Endothelial cell of umbilical vein (primary cell): ENCODE data around the gene RHEBL1. TPM values are rescaled to one million over a fixed set of nuclear protein-coding genes. Genes with fewer than 3 reads are reported as not detected.

Experiments
- BruUV-seq: library from RNA; stranded (reverse); fragments of 400-500 nt; replicated peaks from 2 replicates; lab custom pipeline; 2021; lab: Mats Ljungman, UMichigan
- CTCF ChIA-PET: fragments of 300-600, 350-600 bp; sonication (Branson Sonifier 250); formaldehyde crosslinking; loops from one replicate; lab custom pipeline; 2021; ENCODE audit warnings: antibody characterized with exemption, inconsistent platforms; lab: Charles Lee
- POLR2A ChIA-PET: fragments of 300-600, 350-600 bp; sonication (Branson Sonifier 250); formaldehyde crosslinking; loops from one replicate; lab custom pipeline; 2021; ENCODE audit warnings: antibody characterized with exemption, inconsistent platforms; lab: Charles Lee
- DNase-seq: peaks from one replicate; pipeline ENCODE4 v3.0.0-alpha.2; 2011; ENCODE audit warnings: low read depth, low spot score
- FAIRE-seq: peaks from 2 replicates; lab custom pipeline; 2011; peaks lifted over from hg19 to GRCh38; lab: Jason Lieb, UNC
- H2AFZ ChIP-seq: 2 replicates; pipeline ENCODE4 v1.6.0; 2012; ENCODE audit warnings: low read depth, low read length, control low read depth, inconsistent platforms
- H3K27ac ChIP-seq: 2 replicates; pipeline ENCODE4 v1.5.1; 2011; ENCODE audit warnings: low read depth, mild to moderate bottlenecking, control low read depth, low read length, moderate library complexity; ENCODE audit not compliant: insufficient read depth
- H3K27me3 ChIP-seq, 2 experiments: 2 replicates each; pipeline versions ENCODE4 v1.6.0 to v1.6.1; 2011; ENCODE audit warnings: low read length in 2 of 2, mixed read lengths in 1 of 2; ENCODE audit not compliant: control insufficient read depth in 2 of 2, insufficient read depth in 2 of 2
- H3K36me3 ChIP-seq, 2 experiments: 2 replicates in 1 of 2; 3 replicates in 1 of 2; pipeline ENCODE4 v1.5.1; 2011; ENCODE audit warnings: low read length in 2 of 2, mild to moderate bottlenecking in 1 of 2, moderate library complexity in 1 of 2; ENCODE audit not compliant: control insufficient read depth in 2 of 2, insufficient read depth in 2 of 2; ENCODE audit errors: extremely low read depth in 1 of 2
- H3K4me1 ChIP-seq: 3 replicates; pipeline ENCODE4 v1.5.1; 2011; ENCODE audit warnings: mild to moderate bottlenecking, low read length; ENCODE audit not compliant: control insufficient read depth, insufficient read depth; ENCODE audit errors: extremely low read depth
- H3K4me2 ChIP-seq: 2 replicates; pipeline ENCODE4 v1.6.1; 2011; ENCODE audit warnings: low read length, control low read depth, mixed read lengths; ENCODE audit not compliant: insufficient read depth
- H3K4me3 ChIP-seq, 3 experiments: fragments of 200-600 bp in 1 of 3; sonication (generic), shearing (Covaris generic) in 1 of 3; replicated peaks in 1 of 3; 2 replicates each; pipeline ENCODE4 v1.5.1; 2011 to 2016; ENCODE audit warnings: control low read depth in 3 of 3, low read length in 3 of 3, mild to moderate bottlenecking in 2 of 3, inconsistent platforms in 1 of 3, low read depth in 1 of 3, moderate library complexity in 1 of 3; ENCODE audit not compliant: insufficient read depth in 1 of 3
- H3K79me2 ChIP-seq: 2 replicates; pipeline ENCODE4 v1.6.0; 2012; ENCODE audit warnings: low read length, inconsistent platforms; ENCODE audit not compliant: control insufficient read depth, insufficient read depth
- H3K9ac ChIP-seq: replicated peaks from 2 replicates; pipeline ENCODE3; 2011; ENCODE audit warnings: low read length, control low read depth; ENCODE audit not compliant: insufficient read depth; ENCODE audit errors: extremely low read depth
- H3K9me1 ChIP-seq: replicated peaks from 3 replicates; pipeline ENCODE4 v1.6.0; 2011; ENCODE audit warnings: mild to moderate bottlenecking, low read length; ENCODE audit not compliant: control insufficient read depth, insufficient read depth; ENCODE audit errors: extremely low read depth
- H3K9me3 ChIP-seq: replicated peaks from 2 replicates; pipeline ENCODE4 v1.5.1; 2012; ENCODE audit warnings: low read length, inconsistent platforms; ENCODE audit not compliant: control insufficient read depth, insufficient read depth
- H4K20me1 ChIP-seq: replicated peaks from 2 replicates; pipeline ENCODE3; 2011; ENCODE audit warnings: mild to moderate bottlenecking, low read length; ENCODE audit not compliant: control insufficient read depth, insufficient read depth; ENCODE audit errors: extremely low read depth
- CTCF ChIP-seq, 2 donors: IDR thresholded peaks; 1 replicate in 1 of 2; 2 replicates in 1 of 2; pipeline ENCODE4 v1.5.1; 2011; ENCODE audit warnings: low read length in 2 of 2, mild to moderate bottlenecking in 2 of 2, moderate library complexity in 2 of 2, control low read depth in 1 of 2, inconsistent platforms in 1 of 2, low read depth in 1 of 2; ENCODE audit not compliant: insufficient read depth in 1 of 2; ENCODE audit errors: extremely low read depth in 1 of 2
- EZH2 ChIP-seq: IDR thresholded peaks from 2 replicates; pipeline ENCODE4 v1.6.1; 2012; ENCODE audit warnings: borderline replicate concordance, low read depth, mild to moderate bottlenecking, moderate library complexity, low read length, inconsistent platforms; ENCODE audit not compliant: severe bottlenecking
- FOS ChIP-seq: IDR thresholded peaks from 2 replicates; pipeline ENCODE4 v1.6.1; 2011; ENCODE audit warnings: mild to moderate bottlenecking, low read length, moderate library complexity, borderline replicate concordance; ENCODE audit not compliant: insufficient read depth
- GATA2 ChIP-seq: IDR thresholded peaks from 2 replicates; pipeline ENCODE4 v1.7.0; 2011; ENCODE audit warnings: low read depth, mild to moderate bottlenecking, moderate library complexity, mixed read lengths, low read length; ENCODE audit not compliant: insufficient read length, insufficient read depth
- JUN ChIP-seq: IDR thresholded peaks from 2 replicates; pipeline ENCODE4 v1.6.1; 2011; ENCODE audit warnings: borderline replicate concordance, low read depth; ENCODE audit not compliant: insufficient read length, insufficient read depth
- MAX ChIP-seq: IDR thresholded peaks from 2 replicates; pipeline ENCODE4 v1.6.1; 2011; ENCODE audit not compliant: insufficient read depth, insufficient read length
- MYC ChIP-seq: IDR thresholded peaks from one replicate; pipeline ENCODE4 v1.6.1; 2011; ENCODE audit warnings: mild to moderate bottlenecking, low read depth, low read length
- POLR2A ChIP-seq: IDR thresholded peaks from 2 replicates; pipeline ENCODE4 v1.6.1; 2012; ENCODE audit warnings: low read depth, mild to moderate bottlenecking, control low read depth, low read length
- POLR2AphosphoS5 ChIP-seq: IDR thresholded peaks from 2 replicates; pipeline ENCODE4 v1.6.1; 2012; ENCODE audit warnings: low read depth, mild to moderate bottlenecking, control low read depth, low read length, moderate library complexity; ENCODE audit not compliant: insufficient read depth
- dilution Hi-C: fragments of 300-500 bp; cut with MboI; formaldehyde crosslinking; loops from one replicate; pipeline ENCODE4 v1.15.0; 2019; ENCODE audit warnings: low sequenced_read_pairs; ENCODE audit not compliant: extremely low pct_ligation_motif_present
- intact Hi-C: fragments of 100-400 bp; cut with micrococcal nuclease; formaldehyde crosslinking; loops from one replicate; pipeline ENCODE4 v1.10.0; 2022
- polyA plus RNA-seq, 4 experiments: library from polyadenylated mRNA; depleted of rRNA in 3 of 4; stranded (reverse) in 3 of 4; unstranded in 1 of 4; fragments of >200 nt; gene quantifications; 2 replicates each; pipeline versions ENCODE4 v1.2.1 to v1.2.3, GENCODE V29; 2011 to 2012; ENCODE audit warnings: missing spikeins in 1 of 4
- total RNA-seq: library from RNA; stranded (reverse); gene quantifications from 2 replicates; pipeline ENCODE4 v1.2.3, GENCODE V29; 2021

RHEBL1 gene
- total and polyA plus RNA-seq, 2 donors (not counting 3 experiments of a cell fraction or from before 2014, with no cell fraction given) = 2.6 to 2.7 TPM

GRCh38 chr12:49033611-49034285 is 36.0 kb downstream of the RHEBL1 start:
- TF ChIP-seq MAX (no peak), CTCF (IDR thresholded peaks at IDR 0.05; ENCODE audit: extremely low read depth in 1 of 2, insufficient read depth in 1 of 2, low read depth in 1 of 2, low read length in 2 of 2) (no peak), POLR2A (no peak), GATA2 (no peak), POLR2AphosphoS5 (no peak), FOS (no peak), MYC (no peak), EZH2 (no peak), JUN (no peak)
- no peaks in the 10 kb centered on the region for H3K9me3 ChIP-seq
- peaks cover 42 to 74% of the 10 kb centered on the region in 2 experiments for H3K36me3 ChIP-seq
- no peak overlapping the region for H3K4me2 ChIP-seq
- H3K9me1 ChIP-seq = no peaks in the 10 kb centered on the region
- BruUV-seq = no TSS peak
- dilution Hi-C loops (no loop called here), intact Hi-C loops (no loop called here)
- H3K27me3 ChIP-seq = no peaks in the 10 kb centered on the region
- CTCF ChIA-PET = interaction anchor here (0.7 to 1.9 kb wide), 5 partner anchors 10 to 46 kb away, joined by 3 to 12 read pairs (median 3); partner anchors contain the start of gene PRKAG1
- no peak for FAIRE-seq
- POLR2A ChIA-PET = interaction anchor here (1.4 kb wide), 1 partner anchor 14 kb away, joined by 5 read pairs; no protein-coding TSS in a partner anchor
- H3K4me1 ChIP-seq = no peaks in the 10 kb centered on the region
- H4K20me1 ChIP-seq = no peaks in the 10 kb centered on the region
- DNase-seq = no peak
- H3K79me2 ChIP-seq = no peaks in the 10 kb centered on the region
- no peak overlapping the region for H3K9ac ChIP-seq
- H2AFZ ChIP-seq = no peak overlapping the region
- no peak overlapping the region for H3K27ac ChIP-seq
- no peak overlapping the region for H3K4me3 ChIP-seq
